GM12873 (cell line): ENCODE data around the gene MYO3B.

Source experiments
- CTCF ChIP-seq: IDR thresholded peaks from 2 replicates; pipeline ENCODE4 v1.5.1; 2012; ENCODE audit warnings: low read depth, mild to moderate bottlenecking, moderate library complexity, low read length, control low read depth; ENCODE audit not compliant: insufficient read depth; ENCODE audit errors: missing control alignments

MYO3B gene

DNA sequence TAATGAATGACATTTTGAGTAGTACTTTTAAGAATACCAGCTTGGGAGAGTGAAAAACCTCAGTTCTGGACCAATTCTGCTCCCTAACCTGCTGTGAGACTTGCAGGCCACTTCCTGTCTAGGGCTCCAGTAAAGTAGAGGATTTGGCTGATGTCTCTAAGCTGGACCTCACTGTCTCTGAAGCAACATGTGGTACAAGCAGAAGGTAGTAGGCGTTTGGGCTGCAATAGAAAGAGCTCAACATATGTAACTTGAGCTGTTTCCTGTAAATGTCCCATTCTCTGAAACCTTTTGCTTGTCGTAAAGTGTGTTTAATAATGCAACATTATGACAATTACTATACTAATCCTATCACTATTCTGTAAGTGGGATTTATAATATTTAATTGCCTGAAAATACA is 213.1 kb downstream of the MYO3B start:
- no peak for TF ChIP-seq CTCF

- TF ChIP-seq CTCF = no peak
Measured at GRCh38 chr2:170391697-170392096, 213.8 kb downstream of the MYO3B start.

GRCh38 chr2:170393861-170394498 is 216.0 kb downstream of the MYO3B start:
- no peak for TF ChIP-seq CTCF

GRCh38 chr2:170394641-170395387 is 216.9 kb downstream of the MYO3B start:
- TF ChIP-seq CTCF = no peak

- peak; percentile 39 for TF ChIP-seq CTCF
Measured at GRCh38 chr2:170396799-170397459, 219.0 kb downstream of the MYO3B start.

DNA sequence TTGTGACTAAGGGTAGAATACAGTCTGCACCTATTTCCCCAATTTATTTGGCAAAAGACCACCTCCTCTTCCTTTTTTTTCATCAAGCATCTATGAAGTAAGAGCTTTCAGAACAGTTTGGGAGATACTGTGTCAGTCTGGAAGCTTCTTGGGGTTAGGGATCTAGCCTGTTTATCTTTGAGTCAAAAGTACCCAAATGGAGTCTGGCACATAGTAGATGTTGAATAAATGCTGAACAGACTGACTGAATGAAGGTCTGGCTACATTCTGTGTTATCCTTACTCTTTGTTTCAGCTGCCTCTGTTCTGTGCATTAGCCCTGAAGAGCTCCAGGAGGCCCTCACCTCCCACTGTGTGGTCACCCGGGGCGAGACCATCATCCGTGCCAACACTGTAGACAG is 223.2 kb downstream of the MYO3B start:
- no peak for TF ChIP-seq CTCF

GRCh38 chr2:170404846-170405245 is 226.9 kb downstream of the MYO3B start:
- TF ChIP-seq CTCF = no peak
